Measurements from ENCODE around the gene DFFB. TPM values are rescaled to one million over a fixed set of nuclear protein-coding genes. Genes with fewer than 3 reads are reported as not detected.

The DFFB gene
- total RNA-seq, 1 donor from 2014 or later, result 16.4 TPM

GRCh38 chr1:3895951-3896325 is 38.7 kb downstream of the DFFB start:
- Mint-ChIP-seq H3K27me3 (ENCODE audit: unreplicated experiment) (peaks cover 8% of the 10 kb centered on the region), H3K4me1 (ENCODE audit: low read depth, unreplicated experiment) (peaks cover 6% of the 10 kb centered on the region), H3K36me3 (ENCODE audit: unreplicated experiment) (no peaks in the 10 kb centered on the region), H3K9me3 (ENCODE audit: unreplicated experiment) (peaks cover 2% of the 10 kb centered on the region), H3K27ac (ENCODE audit: unreplicated experiment) (no peak overlapping the region), H3K4me3 (ENCODE audit: unreplicated experiment) (no peak overlapping the region)
- DNase-seq, result no peak
- TF ChIP-seq, protein P1, sequence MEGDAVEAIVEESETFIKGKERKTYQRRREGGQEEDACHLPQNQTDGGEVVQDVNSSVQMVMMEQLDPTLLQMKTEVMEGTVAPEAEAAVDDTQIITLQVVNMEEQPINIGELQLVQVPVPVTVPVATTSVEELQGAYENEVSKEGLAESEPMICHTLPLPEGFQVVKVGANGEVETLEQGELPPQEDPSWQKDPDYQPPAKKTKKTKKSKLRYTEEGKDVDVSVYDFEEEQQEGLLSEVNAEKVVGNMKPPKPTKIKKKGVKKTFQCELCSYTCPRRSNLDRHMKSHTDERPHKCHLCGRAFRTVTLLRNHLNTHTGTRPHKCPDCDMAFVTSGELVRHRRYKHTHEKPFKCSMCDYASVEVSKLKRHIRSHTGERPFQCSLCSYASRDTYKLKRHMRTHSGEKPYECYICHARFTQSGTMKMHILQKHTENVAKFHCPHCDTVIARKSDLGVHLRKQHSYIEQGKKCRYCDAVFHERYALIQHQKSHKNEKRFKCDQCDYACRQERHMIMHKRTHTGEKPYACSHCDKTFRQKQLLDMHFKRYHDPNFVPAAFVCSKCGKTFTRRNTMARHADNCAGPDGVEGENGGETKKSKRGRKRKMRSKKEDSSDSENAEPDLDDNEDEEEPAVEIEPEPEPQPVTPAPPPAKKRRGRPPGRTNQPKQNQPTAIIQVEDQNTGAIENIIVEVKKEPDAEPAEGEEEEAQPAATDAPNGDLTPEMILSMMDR (IDR thresholded peaks at IDR 0.05; ENCODE audit: partially characterized antibody, unreplicated experiment), result no peak

- TF ChIP-seq, protein P1 (IDR thresholded peaks at IDR 0.05; ENCODE audit: partially characterized antibody, unreplicated experiment), result no peak
- no peak for DNase-seq
- H3K27me3 Mint-ChIP-seq (ENCODE audit: unreplicated experiment), result peaks cover 8% of the 10 kb centered on the region
- no peak overlapping the region for H3K27ac Mint-ChIP-seq (ENCODE audit: unreplicated experiment)
- no peaks in the 10 kb centered on the region for H3K36me3 Mint-ChIP-seq (ENCODE audit: unreplicated experiment)
- H3K4me1 Mint-ChIP-seq (ENCODE audit: low read depth, unreplicated experiment), result peaks cover 6% of the 10 kb centered on the region
- no peak overlapping the region for H3K4me3 Mint-ChIP-seq (ENCODE audit: unreplicated experiment)
- peaks cover 2% of the 10 kb centered on the region for H3K9me3 Mint-ChIP-seq (ENCODE audit: unreplicated experiment)
Measured at GRCh38 chr1:3896396-3897000, 39.2 kb downstream of the DFFB start.

DNA sequence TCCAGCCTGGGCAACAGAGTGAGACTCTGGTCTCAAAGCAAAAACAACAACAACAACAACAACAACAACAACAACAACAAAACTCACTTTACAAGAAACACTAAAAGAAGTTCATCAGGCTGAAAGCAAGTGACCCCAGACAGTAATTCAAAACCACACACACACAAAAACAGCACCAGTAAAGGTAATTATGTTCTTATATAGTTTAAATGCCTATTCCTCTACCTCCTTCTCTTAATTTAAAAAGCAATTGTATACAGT is 41.1 kb downstream of the DFFB start:
- H3K27me3 Mint-ChIP-seq (ENCODE audit: unreplicated experiment), result peaks cover 10% of the 10 kb centered on the region
- H3K4me3 Mint-ChIP-seq (ENCODE audit: unreplicated experiment), result peak overlapping the region; percentile 71
- H3K36me3 Mint-ChIP-seq (ENCODE audit: unreplicated experiment), result no peaks in the 10 kb centered on the region
- TF ChIP-seq, protein P1 (IDR thresholded peaks at IDR 0.05; ENCODE audit: partially characterized antibody, unreplicated experiment), result no peak
- DNase-seq, result no peak
- peak overlapping the region; percentile 28 for H3K27ac Mint-ChIP-seq (ENCODE audit: unreplicated experiment)
- peaks cover 6% of the 10 kb centered on the region for H3K4me1 Mint-ChIP-seq (ENCODE audit: low read depth, unreplicated experiment)
- H3K9me3 Mint-ChIP-seq (ENCODE audit: unreplicated experiment), result peaks cover 4% of the 10 kb centered on the region

DNA sequence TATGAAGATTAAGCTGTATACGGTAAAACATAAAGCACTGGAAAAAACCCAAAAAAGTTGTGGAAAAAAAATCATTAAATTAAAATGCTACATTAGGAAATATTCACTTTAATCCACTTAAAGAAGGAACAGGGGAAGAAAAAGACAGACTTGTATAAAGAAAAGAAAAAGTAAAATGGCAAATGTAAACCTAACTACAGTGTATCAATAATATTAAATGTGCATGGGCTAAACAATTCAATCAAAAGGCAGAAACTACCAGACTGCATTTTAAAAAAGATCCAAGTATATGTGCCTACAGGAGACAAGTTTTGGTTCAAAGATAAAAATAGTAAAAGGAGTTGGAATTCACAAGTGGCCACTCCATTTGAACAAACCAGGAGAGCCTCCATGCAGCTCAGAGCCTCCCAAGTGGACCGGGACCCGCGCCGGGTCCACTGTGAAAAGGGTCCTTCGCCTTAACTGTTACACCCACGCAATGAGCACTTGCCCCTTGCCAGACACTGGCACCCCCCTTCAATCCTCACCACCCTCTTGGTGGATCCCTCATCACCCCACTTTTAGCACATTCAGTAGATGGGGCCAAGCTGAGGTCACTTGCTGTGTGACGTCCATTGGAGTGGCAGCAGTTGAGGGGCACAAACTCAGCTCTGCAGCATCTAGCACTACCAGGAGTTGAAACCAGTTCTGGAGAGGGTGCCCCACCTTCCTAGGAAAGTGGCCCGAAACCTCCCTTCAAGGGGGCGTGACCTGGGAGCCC is 41.9 kb downstream of the DFFB start:
- Mint-ChIP-seq H3K9me3 (ENCODE audit: unreplicated experiment) (peaks cover 4% of the 10 kb centered on the region), H3K27ac (ENCODE audit: unreplicated experiment) (peak overlapping the region; percentile 38), H3K4me1 (ENCODE audit: low read depth, unreplicated experiment) (peaks cover 11% of the 10 kb centered on the region), H3K4me3 (ENCODE audit: unreplicated experiment) (peak overlapping the region; percentile 86), H3K36me3 (ENCODE audit: unreplicated experiment) (no peaks in the 10 kb centered on the region), H3K27me3 (ENCODE audit: unreplicated experiment) (peaks cover 8% of the 10 kb centered on the region)
- TF ChIP-seq, protein P1 (IDR thresholded peaks at IDR 0.05; ENCODE audit: partially characterized antibody, unreplicated experiment), result no peak
- no peak for DNase-seq

DNA sequence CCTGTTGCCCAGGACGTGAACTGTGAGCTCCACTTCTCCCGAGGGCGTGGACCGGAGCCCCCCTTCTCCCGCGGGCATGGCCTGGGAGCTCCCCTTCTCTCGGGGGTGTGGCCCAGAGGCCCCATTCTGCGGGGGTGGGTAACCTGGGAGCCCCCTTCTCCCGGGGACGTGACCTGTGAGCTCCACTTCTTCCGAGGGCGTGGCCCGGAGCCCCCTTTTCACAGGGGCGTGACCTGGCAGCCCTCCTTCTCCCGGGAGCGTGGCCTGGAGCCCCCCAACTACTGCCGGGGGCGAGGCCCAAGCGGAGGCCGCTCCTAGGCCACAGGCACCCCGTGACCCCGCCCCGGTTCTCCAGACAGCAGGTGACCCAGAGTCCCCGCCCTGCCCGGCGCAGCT is 42.5 kb downstream of the DFFB start:
- Mint-ChIP-seq H3K36me3 (ENCODE audit: unreplicated experiment) (no peaks in the 10 kb centered on the region), H3K27me3 (ENCODE audit: unreplicated experiment) (peaks cover 8% of the 10 kb centered on the region), H3K4me1 (ENCODE audit: low read depth, unreplicated experiment) (peaks cover 14% of the 10 kb centered on the region), H3K27ac (ENCODE audit: unreplicated experiment) (no peak overlapping the region), H3K9me3 (ENCODE audit: unreplicated experiment) (peaks cover 4% of the 10 kb centered on the region), H3K4me3 (ENCODE audit: unreplicated experiment) (peak overlapping the region; percentile 91)
- TF ChIP-seq, protein P1 (IDR thresholded peaks at IDR 0.05; ENCODE audit: partially characterized antibody, unreplicated experiment), result no peak
- DNase-seq, result peak; percentile 40
